NCI-H1417 treated with DMSO at 0.1 percent for 48 hours (cell line): ENCODE data around the gene VPS37D.
"Not testable (repeated sequence)": the region's sequence is repeated elsewhere in the genome, so short reads cannot be mapped to it uniquely, and the experiment has no call there.

Experiments
- DNase-seq: peaks from one replicate; lab custom pipeline; 2025; lab: John Stamatoyannopoulos, UW

The VPS37D gene

GRCh38 chr7:73706126-73707044 is 38.8 kb downstream of the VPS37D start:
- DNase-seq: no peak

DNA sequence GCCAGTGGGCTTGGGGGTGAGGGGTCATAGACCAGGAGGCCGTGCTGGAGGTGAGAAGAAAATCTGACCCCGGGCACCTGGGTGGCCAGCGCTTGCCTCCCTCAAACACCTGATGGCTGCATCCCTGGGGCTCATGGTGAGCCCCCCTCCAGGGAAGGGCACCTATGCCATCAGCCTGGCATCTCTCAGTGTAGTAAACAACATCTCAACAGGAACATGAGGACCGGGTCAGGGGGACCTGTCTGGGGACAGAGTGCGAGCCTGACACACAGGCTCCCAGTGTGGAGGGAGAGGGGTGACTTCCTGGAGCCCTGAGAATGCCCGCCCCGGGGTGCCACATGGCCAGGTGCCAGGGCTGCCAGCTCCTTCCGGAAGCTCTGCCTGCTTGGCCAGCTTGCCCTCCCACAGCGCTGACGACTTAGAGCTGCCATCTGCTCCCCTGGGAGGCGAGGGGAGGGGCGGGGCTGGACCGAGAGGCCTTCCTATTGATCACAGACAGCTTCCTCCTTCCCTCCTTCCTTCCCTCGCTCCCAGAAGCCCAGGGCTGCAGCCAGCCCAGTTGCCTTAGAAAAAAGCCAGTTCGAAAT is 39.5 kb downstream of the VPS37D start:
- peak; percentile 69 for DNase-seq

- DNase-seq: no peak
Observed at GRCh38 chr7:73708961-73709549, 41.4 kb downstream of the VPS37D start.

DNA sequence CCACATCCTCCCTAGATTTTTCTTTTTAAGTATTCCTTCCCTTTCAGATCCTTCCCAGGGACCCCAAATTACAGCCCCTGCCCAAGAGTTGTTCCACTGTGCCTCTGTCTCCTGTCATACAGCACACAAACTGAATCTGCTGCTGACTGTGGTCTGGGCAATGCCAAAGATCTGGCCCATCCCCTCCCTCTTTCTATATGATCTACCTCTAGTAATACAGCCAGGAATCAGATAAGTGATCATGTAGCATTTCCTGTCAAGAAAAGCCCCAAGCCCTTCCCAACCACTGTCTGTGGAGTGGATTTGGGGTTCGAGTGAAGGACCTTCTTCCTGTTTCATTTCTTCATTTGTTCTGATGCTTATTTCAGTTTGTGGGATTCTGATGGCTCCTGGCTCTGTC is 45.1 kb downstream of the VPS37D start:
- no peak for DNase-seq

DNA sequence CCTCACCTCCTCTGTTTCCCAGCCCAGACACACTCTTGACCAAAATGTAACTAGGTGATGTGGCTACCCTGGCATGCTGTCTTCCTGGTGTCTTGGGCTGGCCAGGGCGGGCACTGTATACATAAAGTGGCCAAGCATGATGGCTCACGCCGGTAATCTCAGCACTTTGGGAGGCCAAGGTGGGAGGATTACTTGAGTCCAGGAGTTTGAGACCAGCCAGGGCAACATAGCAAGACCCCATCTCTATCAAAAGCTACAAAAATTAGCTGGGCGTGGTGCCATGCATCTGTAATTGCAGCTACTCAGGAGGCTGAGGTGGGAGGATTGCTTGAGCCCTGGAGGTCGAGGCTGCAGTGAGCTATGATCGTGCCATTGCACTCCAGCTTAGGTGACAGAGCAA is 45.7 kb downstream of the VPS37D start:
- not testable (repeated sequence) for DNase-seq

- peak; percentile 59 for DNase-seq
Observed at GRCh38 chr7:73715648-73716317, 48.2 kb downstream of the VPS37D start.

GRCh38 chr7:73716318-73716890 is 48.8 kb downstream of the VPS37D start:
- no peak for DNase-seq

DNA sequence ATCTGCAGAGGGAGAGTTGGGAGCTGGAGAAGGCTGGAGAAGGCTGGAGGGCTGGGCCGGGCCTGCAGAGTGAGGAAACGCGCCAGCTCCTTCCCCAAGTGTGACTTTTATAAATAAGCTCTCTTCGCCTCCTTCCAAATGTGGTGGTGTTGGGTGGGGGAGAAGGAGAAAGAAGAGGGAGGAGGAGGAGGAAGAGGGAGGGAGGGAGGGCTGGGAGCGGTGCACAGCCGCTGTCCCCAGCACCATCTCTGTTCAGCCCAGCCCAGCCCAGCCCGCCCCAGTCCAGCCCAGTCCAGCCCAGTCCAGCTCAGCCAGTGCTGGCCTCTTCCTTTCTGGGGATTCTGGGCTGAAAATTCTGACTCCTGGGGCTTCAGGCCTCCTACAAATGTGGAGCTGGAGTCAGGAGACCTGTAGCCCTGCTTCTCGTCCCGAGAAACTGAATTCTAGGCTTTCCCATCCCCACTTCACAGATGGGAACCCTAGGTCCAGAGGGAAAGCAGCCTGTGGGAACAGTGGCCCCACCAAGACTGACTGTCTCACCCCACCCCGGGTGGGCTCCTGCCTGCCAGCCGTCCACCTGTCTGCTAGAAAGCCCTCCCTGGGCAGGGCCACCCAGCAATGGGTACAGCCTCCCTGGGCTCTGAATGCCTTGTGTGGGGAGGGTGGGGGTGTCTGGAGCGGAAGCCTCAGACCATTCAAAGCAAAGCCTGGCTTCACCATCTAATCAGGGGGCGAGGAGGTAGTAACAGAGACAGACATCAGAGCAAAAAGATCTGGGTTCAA is 49.6 kb downstream of the VPS37D start:
- no peak for DNase-seq

DNA sequence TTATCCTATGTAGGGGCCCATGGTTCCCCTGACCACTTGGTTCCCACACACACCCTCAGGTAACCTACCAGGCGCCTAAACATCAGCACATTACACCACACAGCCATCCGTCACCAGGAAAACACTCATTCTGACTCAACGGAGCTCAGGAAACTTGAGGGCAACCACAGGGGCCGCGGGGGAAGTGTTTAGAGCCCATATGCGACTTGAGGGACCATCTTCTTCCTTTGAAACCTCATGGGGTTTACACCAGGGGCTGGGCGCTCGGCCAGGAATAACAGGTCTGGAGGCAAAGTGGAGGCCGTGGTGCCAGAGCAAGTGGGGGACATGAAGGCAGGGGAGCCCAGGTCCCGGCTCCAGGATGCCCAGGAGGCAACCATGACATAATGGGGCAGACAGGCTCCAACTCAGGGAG is 50.4 kb downstream of the VPS37D start:
- DNase-seq: no peak

- DNase-seq: no peak
Observed at GRCh38 chr7:73718438-73718881, 50.8 kb downstream of the VPS37D start.

GRCh38 chr7:73718905-73719805 is 51.5 kb downstream of the VPS37D start, which contains the start of gene STX1A:
Gene STX1A, minus strand, starts transcription at chr7:73719669. Its CDS starts 38 bp downstream, at chr7:73719631.
- peak; percentile 9 for DNase-seq

DNA sequence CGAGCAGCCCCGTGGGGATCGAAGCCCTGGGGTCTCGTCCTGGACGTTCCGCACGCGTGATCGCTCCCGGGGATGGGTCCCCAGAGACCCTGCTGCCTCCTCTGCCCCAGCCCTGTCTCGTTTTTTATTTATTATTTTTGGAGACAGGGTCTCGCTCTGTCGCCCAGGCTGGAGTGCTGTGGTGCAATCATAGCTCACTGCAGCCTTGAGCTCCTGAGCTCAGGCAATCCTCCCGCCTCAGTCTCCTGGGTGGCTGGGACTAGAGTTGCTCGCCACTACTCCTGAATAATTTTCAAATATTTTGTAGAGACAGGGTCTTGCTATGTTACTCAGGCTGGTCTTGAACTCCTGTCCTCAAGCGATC is 52.2 kb downstream of the VPS37D start:
- DNase-seq: no peak

DNA sequence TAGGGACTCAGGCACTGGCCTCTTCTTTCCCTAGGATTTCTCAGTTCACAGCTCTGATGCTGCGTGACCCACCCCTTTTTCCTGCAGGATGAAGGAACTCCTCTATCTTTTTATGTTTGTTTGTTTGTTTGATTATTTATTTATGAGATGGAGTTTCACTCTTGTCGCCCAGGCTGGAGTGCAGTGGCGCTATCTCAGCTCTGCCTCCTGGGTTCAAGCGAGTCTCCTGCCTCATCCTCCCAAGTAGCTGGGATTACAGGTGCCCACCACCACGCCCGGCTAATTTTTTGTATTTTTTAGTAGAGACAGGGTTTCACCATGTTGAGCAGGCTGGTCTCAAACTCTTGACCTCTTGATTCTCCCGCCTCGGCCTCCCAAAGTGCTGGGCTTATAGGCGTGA is 52.8 kb downstream of the VPS37D start:
- DNase-seq: not testable (repeated sequence)

- no peak for DNase-seq
Observed at GRCh38 chr7:73721377-73721817, 53.8 kb downstream of the VPS37D start.
